ENCODE results near the gene KIAA0825. TPM values are rescaled to one million over a fixed set of nuclear protein-coding genes. Genes with fewer than 3 reads are reported as not detected.
"Not testable (repeated sequence)": the region's sequence is repeated elsewhere in the genome, so short reads cannot be mapped to it uniquely, and the experiment has no call there.

Gene KIAA0825
- polyA plus RNA-seq, 6 donors from 2014 or later, result 1.3 to 3.0 (median 1.9) TPM

GRCh38 chr5:94188725-94189124 lies 429.7 kb downstream of the KIAA0825 start:
- Mint-ChIP-seq H3K4me3 (no peak overlapping the region), H3K36me3 (no peaks in the 10 kb centered on the region), H3K27me3 (peaks cover 6 to 11% (median 8%) of the 10 kb centered on the region in 3 donors), H3K9me3 (peaks cover 0 to 15% (median 3%) of the 10 kb centered on the region in 7 donors), H3K4me1 (no peaks in the 10 kb centered on the region), H3K27ac (peak overlapping the region in 1 of 6 donors; percentile 13)
- DNase-seq (no peak), ATAC-seq (ENCODE audit: low read depth in 2 of 2) (no peak)

GRCh38 chr5:94184870-94185269 lies 433.5 kb downstream of the KIAA0825 start:
- Mint-ChIP-seq H3K9me3 (peaks cover 0 to 15% (median 3%) of the 10 kb centered on the region in 7 donors), H3K27me3 (peaks cover 6 to 11% (median 8%) of the 10 kb centered on the region in 3 donors), H3K36me3 (no peaks in the 10 kb centered on the region), H3K4me3 (no peak overlapping the region), H3K4me1 (no peaks in the 10 kb centered on the region), H3K27ac (no peak overlapping the region)
- ATAC-seq (ENCODE audit: low read depth in 2 of 2) (no peak), DNase-seq (no peak)

- Mint-ChIP-seq H3K27me3 (peaks cover 2 to 6% (median 5%) of the 10 kb centered on the region in 3 donors), H3K9me3 (peaks cover 0 to 2% (median 0%) of the 10 kb centered on the region in 7 donors), H3K4me3 (no peak overlapping the region), H3K27ac (peak overlapping the region in 1 of 6 donors; percentile 16), H3K4me1 (no peaks in the 10 kb centered on the region), H3K36me3 (no peaks in the 10 kb centered on the region)
- DNase-seq (no peak), ATAC-seq (ENCODE audit: low read depth in 2 of 2) (no peak)
Measured at GRCh38 chr5:94181895-94182294, 436.5 kb downstream of the KIAA0825 start.

GRCh38 chr5:94180761-94181160 lies 437.6 kb downstream of the KIAA0825 start:
- ATAC-seq (ENCODE audit: low read depth in 2 of 2) (no peak), DNase-seq (no peak)
- Mint-ChIP-seq H3K27ac (no peak overlapping the region), H3K27me3 (no peaks in the 10 kb centered on the region), H3K36me3 (no peaks in the 10 kb centered on the region), H3K4me3 (no peak overlapping the region), H3K4me1 (no peaks in the 10 kb centered on the region), H3K9me3 (no peaks in the 10 kb centered on the region)

- Mint-ChIP-seq H3K36me3 (no peaks in the 10 kb centered on the region), H3K27me3 (peaks cover 0 to 6% (median 0%) of the 10 kb centered on the region in 3 donors), H3K27ac (no peak overlapping the region), H3K9me3 (peaks cover 0 to 2% (median 0%) of the 10 kb centered on the region in 7 donors), H3K4me3 (no peak overlapping the region), H3K4me1 (no peaks in the 10 kb centered on the region)
- DNase-seq (no peak), ATAC-seq (ENCODE audit: low read depth in 2 of 2) (no peak)
Measured at GRCh38 chr5:94175912-94176311, 442.5 kb downstream of the KIAA0825 start.

- no peaks in the 10 kb centered on the region for H3K4me1 Mint-ChIP-seq
- ATAC-seq (ENCODE audit: low read depth in 2 of 2) (no peak), DNase-seq (no peak)
- no peak overlapping the region for H3K4me3 Mint-ChIP-seq
- H3K36me3 Mint-ChIP-seq, result no peaks in the 10 kb centered on the region
- peaks cover 0 to 2% (median 0%) of the 10 kb centered on the region in 7 donors for H3K9me3 Mint-ChIP-seq
- no peak overlapping the region for H3K27ac Mint-ChIP-seq
- peaks cover 0 to 6% (median 0%) of the 10 kb centered on the region in 3 donors for H3K27me3 Mint-ChIP-seq
Measured at GRCh38 chr5:94174748-94175411, 443.5 kb downstream of the KIAA0825 start.

- H3K36me3 Mint-ChIP-seq, result no peaks in the 10 kb centered on the region
Measured at GRCh38 chr5:94173100-94173499, 445.3 kb downstream of the KIAA0825 start.

GRCh38 chr5:94171070-94171469 lies 447.3 kb downstream of the KIAA0825 start:
- not testable (repeated sequence) for H3K27me3 Mint-ChIP-seq; H3K4me3 Mint-ChIP-seq; H3K27ac Mint-ChIP-seq; H3K4me1 Mint-ChIP-seq; DNase-seq; H3K9me3 Mint-ChIP-seq; H3K36me3 Mint-ChIP-seq; ATAC-seq (ENCODE audit: low read depth in 2 of 2)

More at GRCh38 chr5:94173100-94173499, 445.3 kb downstream of the KIAA0825 start:
- Mint-ChIP-seq H3K9me3 (peaks cover 0 to 2% (median 0%) of the 10 kb centered on the region in 7 donors), H3K27me3 (peaks cover 0 to 6% (median 0%) of the 10 kb centered on the region in 3 donors), H3K27ac (no peak overlapping the region), H3K4me1 (no peaks in the 10 kb centered on the region), H3K4me3 (no peak overlapping the region)
- DNase-seq, result no peak
- ATAC-seq (ENCODE audit: low read depth in 2 of 2), result no peak

GRCh38 chr5:94170158-94170557 lies 448.2 kb downstream of the KIAA0825 start:
- H3K4me1 Mint-ChIP-seq; H3K27ac Mint-ChIP-seq; H3K36me3 Mint-ChIP-seq; ATAC-seq (ENCODE audit: low read depth in 2 of 2); H3K9me3 Mint-ChIP-seq; H3K4me3 Mint-ChIP-seq; DNase-seq; H3K27me3 Mint-ChIP-seq: not testable (repeated sequence)

- Mint-ChIP-seq H3K4me3 (no peak overlapping the region), H3K9me3 (peaks cover 0 to 13% (median 2%) of the 10 kb centered on the region in 7 donors)
Measured at GRCh38 chr5:94168151-94168550, 450.3 kb downstream of the KIAA0825 start.

GRCh38 chr5:94161801-94162200 lies 456.6 kb downstream of the KIAA0825 start:
- no peak overlapping the region for H3K27ac Mint-ChIP-seq
- peaks cover 0 to 13% (median 0%) of the 10 kb centered on the region in 7 donors for H3K9me3 Mint-ChIP-seq
- no peaks in the 10 kb centered on the region for H3K36me3 Mint-ChIP-seq
- ATAC-seq (ENCODE audit: low read depth in 2 of 2) (no peak), DNase-seq (no peak)
- H3K4me1 Mint-ChIP-seq, result no peaks in the 10 kb centered on the region
- no peaks in the 10 kb centered on the region for H3K27me3 Mint-ChIP-seq
- H3K4me3 Mint-ChIP-seq, result no peak overlapping the region

More at GRCh38 chr5:94168151-94168550, 450.3 kb downstream of the KIAA0825 start:
- no peak for DNase-seq
- ATAC-seq (ENCODE audit: low read depth in 2 of 2), result no peak
- Mint-ChIP-seq H3K36me3 (no peaks in the 10 kb centered on the region), H3K27ac (no peak overlapping the region), H3K4me1 (no peaks in the 10 kb centered on the region), H3K27me3 (no peaks in the 10 kb centered on the region)

- Mint-ChIP-seq H3K9me3 (peaks cover 0 to 5% (median 0%) of the 10 kb centered on the region in 7 donors), H3K4me3 (peak overlapping the region in 1 of 8 donors; percentile 23), H3K36me3 (no peaks in the 10 kb centered on the region), H3K27me3 (no peaks in the 10 kb centered on the region), H3K27ac (peak overlapping the region in 1 of 6 donors; percentile 63), H3K4me1 (no peaks in the 10 kb centered on the region)
- ATAC-seq (ENCODE audit: low read depth in 2 of 2), result no peak
- DNase-seq, result no peak
Measured at GRCh38 chr5:94159144-94159543, 459.3 kb downstream of the KIAA0825 start.

- H3K9me3 Mint-ChIP-seq, result no peaks in the 10 kb centered on the region
- H3K27me3 Mint-ChIP-seq, result no peaks in the 10 kb centered on the region
- no peak overlapping the region for H3K4me3 Mint-ChIP-seq
- no peaks in the 10 kb centered on the region for H3K4me1 Mint-ChIP-seq
- ATAC-seq (ENCODE audit: low read depth in 2 of 2) (no peak), DNase-seq (no peak)
- no peak overlapping the region for H3K27ac Mint-ChIP-seq
- H3K36me3 Mint-ChIP-seq, result no peaks in the 10 kb centered on the region
Measured at GRCh38 chr5:94157704-94158539, 460.5 kb downstream of the KIAA0825 start.

GRCh38 chr5:94154672-94155071 lies 463.7 kb downstream of the KIAA0825 start:
- Mint-ChIP-seq H3K36me3 (no peaks in the 10 kb centered on the region), H3K4me3 (no peak overlapping the region), H3K9me3 (peaks cover 0 to 4% (median 0%) of the 10 kb centered on the region in 7 donors), H3K27ac (no peak overlapping the region), H3K4me1 (no peaks in the 10 kb centered on the region), H3K27me3 (no peaks in the 10 kb centered on the region)
- ATAC-seq (ENCODE audit: low read depth in 2 of 2) (no peak), DNase-seq (no peak)
